Liver (tissue), 3 donors: ENCODE data around the gene NCOA3.

Experiments used
- ATF3 ChIP-seq: IDR thresholded peaks from 2 replicates; pipeline ENCODE4 v1.6.1; 2016; ENCODE audit warnings: antibody characterized with exemption
- EGR1 ChIP-seq, 2 donors: IDR thresholded peaks; 2 replicates each; pipeline ENCODE4 v1.6.1; 2016 to 2018; ENCODE audit warnings: antibody characterized with exemption in 2 of 2, low read depth in 2 of 2
- FOXA1 ChIP-seq: IDR thresholded peaks from 2 replicates; pipeline ENCODE4 v1.6.1; 2016; ENCODE audit warnings: antibody characterized with exemption
- JUND ChIP-seq, 2 donors: IDR thresholded peaks; 2 replicates each; pipeline ENCODE4 v1.6.1; 2016; ENCODE audit warnings: antibody characterized with exemption in 2 of 2
- NR2F2 ChIP-seq: IDR thresholded peaks from 2 replicates; pipeline ENCODE4 v1.6.1; 2016; ENCODE audit warnings: antibody characterized with exemption
- RAD21 ChIP-seq, 2 donors: IDR thresholded peaks; 2 replicates each; pipeline ENCODE4 v1.6.1; 2016; ENCODE audit warnings: antibody characterized with exemption in 2 of 2, mild to moderate bottlenecking in 2 of 2
- REST ChIP-seq: IDR thresholded peaks from 2 replicates; pipeline ENCODE4 v1.6.1; 2016; ENCODE audit warnings: antibody characterized with exemption, mild to moderate bottlenecking
- RXRA ChIP-seq, 2 donors: IDR thresholded peaks; 2 replicates each; pipeline ENCODE4 v1.6.1; 2017 to 2018; ENCODE audit warnings: antibody characterized with exemption in 2 of 2, mild to moderate bottlenecking in 1 of 2
- ZBTB33 ChIP-seq: IDR thresholded peaks from 2 replicates; pipeline ENCODE4 v1.6.1; 2016; ENCODE audit warnings: antibody characterized with exemption
- TF ChIP-seq, protein P1 (sequence below): fragments of 150-350 bp; IDR thresholded peaks from 2 replicates; pipeline ENCODE4 v1.5.1; 2017; ENCODE audit warnings: improper control_type of control experiment, low read depth, low read length; ENCODE audit not compliant: missing input control
- TF ChIP-seq, protein P2 (sequence below): IDR thresholded peaks from 2 replicates; pipeline ENCODE4 v1.6.1; 2016; ENCODE audit warnings: antibody characterized with exemption
- donor health status: healthy.
- donor health status: healthy.

GRCh38 chr20:47459344-47460073, 42.2 kb upstream of the NCOA3 start:
- TF ChIP-seq, protein P1, sequence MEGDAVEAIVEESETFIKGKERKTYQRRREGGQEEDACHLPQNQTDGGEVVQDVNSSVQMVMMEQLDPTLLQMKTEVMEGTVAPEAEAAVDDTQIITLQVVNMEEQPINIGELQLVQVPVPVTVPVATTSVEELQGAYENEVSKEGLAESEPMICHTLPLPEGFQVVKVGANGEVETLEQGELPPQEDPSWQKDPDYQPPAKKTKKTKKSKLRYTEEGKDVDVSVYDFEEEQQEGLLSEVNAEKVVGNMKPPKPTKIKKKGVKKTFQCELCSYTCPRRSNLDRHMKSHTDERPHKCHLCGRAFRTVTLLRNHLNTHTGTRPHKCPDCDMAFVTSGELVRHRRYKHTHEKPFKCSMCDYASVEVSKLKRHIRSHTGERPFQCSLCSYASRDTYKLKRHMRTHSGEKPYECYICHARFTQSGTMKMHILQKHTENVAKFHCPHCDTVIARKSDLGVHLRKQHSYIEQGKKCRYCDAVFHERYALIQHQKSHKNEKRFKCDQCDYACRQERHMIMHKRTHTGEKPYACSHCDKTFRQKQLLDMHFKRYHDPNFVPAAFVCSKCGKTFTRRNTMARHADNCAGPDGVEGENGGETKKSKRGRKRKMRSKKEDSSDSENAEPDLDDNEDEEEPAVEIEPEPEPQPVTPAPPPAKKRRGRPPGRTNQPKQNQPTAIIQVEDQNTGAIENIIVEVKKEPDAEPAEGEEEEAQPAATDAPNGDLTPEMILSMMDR, result no peak
- TF ChIP-seq ZBTB33 (no peak), RAD21 (IDR thresholded peaks at IDR 0.05) (no peak), NR2F2 (no peak), EGR1 (IDR thresholded peaks at IDR 0.05; ENCODE audit: low read depth in 2 of 2) (no peak), JUND (IDR thresholded peaks at IDR 0.05) (no peak), FOXA1 (no peak), REST (no peak), ATF3 (no peak), RXRA (IDR thresholded peaks at IDR 0.05) (no peak)
- TF ChIP-seq, protein P2, sequence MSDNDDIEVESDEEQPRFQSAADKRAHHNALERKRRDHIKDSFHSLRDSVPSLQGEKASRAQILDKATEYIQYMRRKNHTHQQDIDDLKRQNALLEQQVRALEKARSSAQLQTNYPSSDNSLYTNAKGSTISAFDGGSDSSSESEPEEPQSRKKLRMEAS, result no peak
